HEK293T (cell line): ENCODE data around the gene KHDC4.

Experiments
- BHLHE40 ChIP-seq: fragments of 450-650 bp; IDR thresholded peaks from 2 replicates; pipeline ENCODE4 v1.6.1; 2016; ENCODE audit warnings: mild to moderate bottlenecking, moderate library complexity, borderline replicate concordance
- FOXA1 ChIP-seq: fragments of 450-650 bp; IDR thresholded peaks from 2 replicates; pipeline ENCODE4 v1.6.1; 2016; ENCODE audit warnings: mild to moderate bottlenecking
- FOXM1 ChIP-seq: fragments of 450-650 bp; IDR thresholded peaks from 2 replicates; pipeline ENCODE4 v1.6.1; 2017; ENCODE audit warnings: mild to moderate bottlenecking, borderline replicate concordance
- SP1 ChIP-seq: fragments of 450-650 bp; IDR thresholded peaks from 2 replicates; pipeline ENCODE4 v1.6.1; 2017
- TARDBP ChIP-seq: fragments of 450-650 bp; IDR thresholded peaks from 2 replicates; pipeline ENCODE4 v1.6.1; 2016
- ZNF384 ChIP-seq: fragments of 450-650 bp; IDR thresholded peaks from 2 replicates; pipeline ENCODE4 v1.6.1; 2016
- TF ChIP-seq, protein P1 (sequence below): fragments of 450-650 bp; IDR thresholded peaks from 2 replicates; pipeline ENCODE4 v1.6.1; 2016

DNA sequence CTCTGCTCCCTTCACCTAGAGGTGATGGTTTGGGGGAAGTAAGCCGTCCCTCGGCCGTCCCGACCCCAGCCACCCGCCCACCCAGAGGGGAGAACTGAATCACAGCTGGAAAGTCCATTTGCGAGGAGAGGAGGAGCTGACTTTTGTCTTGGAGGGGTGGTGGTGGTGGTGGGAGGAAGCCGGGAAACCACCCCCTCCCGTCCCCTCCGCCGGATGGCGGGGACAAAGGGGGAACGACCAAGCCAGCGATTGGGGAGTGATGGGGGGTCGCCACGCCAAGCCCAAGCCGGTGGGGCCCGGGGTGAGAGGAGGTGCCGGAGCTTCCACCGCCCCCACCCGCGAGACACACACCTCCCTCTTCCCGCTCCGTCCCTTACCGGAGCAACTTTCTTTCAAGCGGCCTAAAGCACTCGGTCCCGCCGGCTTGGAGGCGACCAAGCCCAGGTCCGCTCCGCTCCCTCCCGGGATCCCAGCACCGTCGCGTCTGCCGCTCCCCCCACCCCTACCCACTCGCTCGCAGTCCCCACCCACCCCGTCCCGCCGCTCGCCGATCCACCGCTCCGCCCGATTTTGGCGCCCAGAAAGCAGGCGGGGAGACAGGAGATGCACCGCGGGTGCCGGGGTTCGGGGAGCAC lies 43.6 kb upstream of the KHDC4 start:
- TF ChIP-seq FOXM1 (no peak), SP1 (no peak), BHLHE40 (no peak), FOXA1 (no peak), ZNF384 (no peak), TARDBP (no peak)
- TF ChIP-seq, protein P1, sequence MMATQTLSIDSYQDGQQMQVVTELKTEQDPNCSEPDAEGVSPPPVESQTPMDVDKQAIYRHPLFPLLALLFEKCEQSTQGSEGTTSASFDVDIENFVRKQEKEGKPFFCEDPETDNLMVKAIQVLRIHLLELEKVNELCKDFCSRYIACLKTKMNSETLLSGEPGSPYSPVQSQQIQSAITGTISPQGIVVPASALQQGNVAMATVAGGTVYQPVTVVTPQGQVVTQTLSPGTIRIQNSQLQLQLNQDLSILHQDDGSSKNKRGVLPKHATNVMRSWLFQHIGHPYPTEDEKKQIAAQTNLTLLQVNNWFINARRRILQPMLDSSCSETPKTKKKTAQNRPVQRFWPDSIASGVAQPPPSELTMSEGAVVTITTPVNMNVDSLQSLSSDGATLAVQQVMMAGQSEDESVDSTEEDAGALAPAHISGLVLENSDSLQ = no peak
